ENCODE results near the gene TOR1AIP2. TPM values are rescaled to one million over a fixed set of nuclear protein-coding genes. Genes with fewer than 3 reads are reported as not detected.

Gene TOR1AIP2
- 15.2 to 21.2 TPM (median 17.5 TPM) in 5 replicates for total RNA-seq (2022; extraction: Qiagen RNA extraction; ENCODE audit: low read depth)

GRCh38 chr1:179877586-179878265 lies at the start of gene TOR1AIP2:
TOR1AIP2 (minus strand) TSS chr1:179877803; CDS start chr1:179852665, 25,138 bp downstream.

DNA sequence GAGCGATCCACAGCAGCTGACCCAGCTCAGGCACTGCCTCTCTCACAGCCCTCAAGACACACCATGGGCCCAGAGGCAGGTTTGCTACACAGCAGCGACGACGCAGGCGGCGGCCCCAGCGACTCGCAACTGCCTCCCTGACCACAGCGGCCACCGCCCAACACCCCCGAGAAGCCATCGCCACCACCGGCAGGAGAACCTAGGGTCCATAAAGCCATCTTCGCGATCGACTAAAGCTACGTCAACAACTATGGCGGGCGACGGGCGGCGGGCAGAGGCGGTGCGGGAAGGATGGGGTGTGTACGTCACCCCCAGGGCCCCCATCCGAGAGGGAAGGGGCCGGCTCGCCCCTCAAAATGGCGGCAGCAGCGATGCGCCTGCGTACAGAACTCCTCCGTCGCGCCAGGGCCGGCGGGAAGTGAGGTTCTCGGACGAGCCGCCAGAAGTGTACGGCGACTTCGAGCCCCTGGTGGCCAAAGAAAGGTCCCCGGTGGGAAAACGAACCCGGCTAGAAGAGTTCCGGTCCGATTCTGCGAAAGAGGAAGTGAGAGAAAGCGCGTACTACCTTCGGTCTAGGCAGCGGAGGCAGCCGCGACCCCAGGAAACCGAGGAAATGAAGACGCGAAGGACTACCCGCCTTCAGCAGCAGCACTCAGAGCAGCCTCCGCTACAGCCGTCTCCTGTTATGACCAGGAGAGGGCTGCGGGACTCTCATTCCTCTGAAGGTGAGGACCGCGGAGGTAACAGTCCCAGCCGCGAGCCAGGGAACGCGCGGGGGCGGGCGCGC lies 4.8 kb upstream of the TOR1AIP2 start, which contains the start of gene TOR1AIP1:
TOR1AIP1 (plus strand) TSS at position 33 of the 787 bp plus-strand sequence; CDS start at position 251, 218 bp downstream.

Other genes starting within 250 kb of the TOR1AIP2 start
- gene FAM163A, start 134.5 kb downstream of the TOR1AIP2 start, total RNA-seq (2022; extraction: Qiagen RNA extraction; ENCODE audit: low read depth) = not detected in 5 replicates
- gene TOR1AIP1, start 4.5 kb upstream of the TOR1AIP2 start, total RNA-seq (2022; extraction: Qiagen RNA extraction; ENCODE audit: low read depth) = 30.4 to 34.9 TPM (median 31.5 TPM) in 5 replicates
- gene CEP350, start 77.0 kb upstream of the TOR1AIP2 start, total RNA-seq (2022; extraction: Qiagen RNA extraction; ENCODE audit: low read depth) = 9.0 to 16.7 TPM (median 12.6 TPM) in 5 replicates

Measured in A549 treated with CpdA at 1 μM for 4 hours (cell line).